K562 (cell line): ENCODE data around the gene AGT. TPM values are rescaled to one million over a fixed set of nuclear protein-coding genes. Genes with fewer than 3 reads are reported as not detected.

Source experiments
- ATAC-seq: fragments of 200-7000 bp; cut with Tn5 transposase; 3 replicates; pipeline ENCODE4 v1.9.1; 2020; ENCODE audit warnings: moderate library complexity
- BruUV-seq: library from RNA; stranded (reverse); fragments of 400-500 nt; replicated peaks from 2 replicates; lab custom pipeline; 2021; lab: Mats Ljungman, UMichigan
- CTCF ChIA-PET: fragments of 300-600 bp; formaldehyde crosslinking; extraction: SDS; loops from one replicate; lab custom pipeline; 2021; ENCODE audit warnings: low intra/inter-chr PET ratio; lab: Yijun Ruan, JAX
- POLR2A ChIA-PET: fragments of 300-600, 350-650 bp; sonication (Branson Sonifier 250); formaldehyde crosslinking; extraction: SDS; loops from one replicate; lab custom pipeline; 2021; ENCODE audit warnings: antibody characterized with exemption, inconsistent platforms; lab: Yijun Ruan, JAX
- DNase-seq, 4 experiments: peaks; one replicate each; pipeline versions ENCODE4 v3.0.0 to v3.0.0-alpha.2; 2011 to 2018; ENCODE audit warnings: low spot score in 3 of 4, mixed read lengths in 3 of 4; ENCODE audit errors: extremely low read depth in 1 of 4
- FAIRE-seq: peaks from 2 replicates; lab custom pipeline; 2011; peaks lifted over from hg19 to GRCh38; lab: Jason Lieb, UNC
- H2AFZ ChIP-seq: 2 replicates; pipeline ENCODE4 v1.6.0; 2011; ENCODE audit warnings: low read depth, low read length, control low read depth, inconsistent platforms
- H3K27ac ChIP-seq: fragments of 200-600 bp; 3 replicates; pipeline ENCODE4 v1.8.0; 2011; ENCODE audit warnings: low read depth, mild to moderate bottlenecking, control low read depth, inconsistent platforms, low read length, moderate library complexity, mixed read lengths; ENCODE audit errors: extremely low read depth
- H3K27me3 ChIP-seq, 2 experiments: fragments of 300-600 bp in 1 of 2; 2 replicates in 1 of 2; 3 replicates in 1 of 2; pipeline versions ENCODE4 v1.6.0 to v1.8.0; 2011; ENCODE audit warnings: inconsistent platforms in 2 of 2, low read length in 2 of 2, mild to moderate bottlenecking in 1 of 2, mixed read lengths in 1 of 2, moderate library complexity in 1 of 2; ENCODE audit not compliant: control insufficient read depth in 2 of 2, insufficient read depth in 2 of 2
- H3K36me3 ChIP-seq: fragments of 300-600 bp; 3 replicates; pipeline ENCODE4 v1.8.0; 2011; ENCODE audit warnings: mild to moderate bottlenecking, low read length, inconsistent platforms; ENCODE audit not compliant: control insufficient read depth, insufficient read depth
- H3K4me1 ChIP-seq, 2 experiments: fragments of 200-600 bp in 1 of 2; replicated peaks in 1 of 2; 2 replicates in 1 of 2; 3 replicates in 1 of 2; pipeline versions ENCODE4 v1.5.1 to v1.8.0; 2011; ENCODE audit warnings: inconsistent platforms in 2 of 2, low read length in 2 of 2, mild to moderate bottlenecking in 1 of 2, mixed read lengths in 1 of 2, moderate library complexity in 1 of 2; ENCODE audit not compliant: control insufficient read depth in 2 of 2, insufficient read depth in 2 of 2
- H3K4me2 ChIP-seq: 2 replicates; pipeline ENCODE4 v1.6.1; 2011; ENCODE audit warnings: low read length, control low read depth, inconsistent platforms, mixed read lengths; ENCODE audit not compliant: insufficient read depth
- H3K4me3 ChIP-seq: fragments of 200-600 bp; sonication (generic), shearing (Covaris generic); 2 replicates; pipeline ENCODE4 v1.5.1; 2016; ENCODE audit warnings: control low read depth, inconsistent platforms
- H3K79me2 ChIP-seq: fragments of 200-600 bp; 3 replicates; pipeline ENCODE4 v1.8.0; 2011; ENCODE audit warnings: low read length, inconsistent platforms; ENCODE audit not compliant: control insufficient read depth, insufficient read depth
- H3K9ac ChIP-seq, 2 experiments: 2 replicates each; pipeline versions ENCODE4 v1.6.0 to v1.6.1; 2011; ENCODE audit warnings: low read depth in 2 of 2, low read length in 2 of 2, control low read depth in 1 of 2, inconsistent platforms in 1 of 2, mild to moderate bottlenecking in 1 of 2, mixed read lengths in 1 of 2; ENCODE audit not compliant: insufficient read depth in 1 of 2
- H3K9me1 ChIP-seq: one replicate; pipeline ENCODE4 v1.6.0; 2011; ENCODE audit warnings: inconsistent platforms, mild to moderate bottlenecking, low read length, moderate library complexity; ENCODE audit not compliant: control insufficient read depth, insufficient read depth
- H3K9me3 ChIP-seq: replicated peaks from 2 replicates; pipeline ENCODE4 v1.5.1; 2011; ENCODE audit warnings: low read depth, low read length, inconsistent platforms; ENCODE audit not compliant: control insufficient read depth, insufficient read depth
- H4K20me1 ChIP-seq: replicated peaks from 2 replicates; pipeline ENCODE4 v1.6.1; 2011; ENCODE audit warnings: low read length, inconsistent platforms, mixed read lengths; ENCODE audit not compliant: control insufficient read depth, insufficient read depth
- ATF1 ChIP-seq, 2 experiments: fragments of 450-650 bp in 1 of 2; IDR thresholded peaks; 2 replicates each; pipeline ENCODE4 v1.6.1; 2016; ENCODE audit warnings: missing compliant biosample characterization in 1 of 2, missing genetic modification characterization in 1 of 2
- IFI16 ChIP-seq: fragments of 250-450 bp; sonication (Bioruptor Pico); IDR thresholded peaks from 2 replicates; pipeline ENCODE4 v2.1.2; 2022; ENCODE audit warnings: mild to moderate bottlenecking, inconsistent platforms
- JUNB ChIP-seq: fragments of 450-650 bp; formaldehyde crosslinking; conservative IDR thresholded peaks from 2 replicates; pipeline ENCODE4 v1.4.0; 2020; ENCODE audit warnings: mild to moderate bottlenecking
- KAT7 ChIP-seq: sonication (generic); formaldehyde crosslinking; IDR thresholded peaks from 2 replicates; pipeline ENCODE4 v1.8.0; 2022; ENCODE audit warnings: missing genetic modification reagents, mild to moderate bottlenecking, borderline replicate concordance
- RNF219 ChIP-seq: fragments of 250-450 bp; sonication (Bioruptor Pico); IDR thresholded peaks from 2 replicates; pipeline ENCODE4 v1.5.0; 2022; ENCODE audit warnings: mild to moderate bottlenecking
- TEAD2 ChIP-seq: fragments of 450-650 bp; IDR thresholded peaks from 2 replicates; pipeline ENCODE4 v1.6.1; 2016; ENCODE audit warnings: missing genetic modification characterization, control low read depth, missing compliant biosample characterization
- VEZF1 ChIP-seq: fragments of 200-800 bp; sonication (Bioruptor generic); IDR thresholded peaks from 2 replicates; pipeline ENCODE4 v1.6.1; 2017; ENCODE audit warnings: missing genetic modification characterization, missing compliant biosample characterization
- ZBTB9 ChIP-seq: fragments of 450-650 bp; formaldehyde crosslinking; IDR thresholded peaks from 2 replicates; pipeline ENCODE4 v1.4.0; 2020; ENCODE audit warnings: mild to moderate bottlenecking, moderate library complexity
- ZNF436 ChIP-seq: fragments of 250-450, 450-650 bp; sonication (Bioruptor Pico); formaldehyde crosslinking; IDR thresholded peaks from 2 replicates; pipeline ENCODE4 v1.7.0; 2020; ENCODE audit warnings: mild to moderate bottlenecking
- WGBS: fragments of 100-300 bp; shearing (Covaris generic); methylation state at CpG from one replicate; pipeline ENCODE4 v1.1.6; 2016; ENCODE audit warnings: low coverage, mixed read lengths; ENCODE audit not compliant: insufficient coverage; ENCODE audit errors: missing lambda C conversion rate; 5-methylcytosine and 5-hydroxymethylcytosine counted together
- in situ Hi-C: fragments of 300-500 bp; cut with MboI; formaldehyde crosslinking; loops from 4 replicates; pipeline ENCODE4 v1.15.0; 2018; ENCODE audit warnings: inconsistent platforms, mixed read lengths
- intact Hi-C: fragments of 100-400 bp; cut with micrococcal nuclease; formaldehyde crosslinking; loops from 2 replicates; pipeline ENCODE4 v1.14.2; 2022
- polyA plus RNA-seq, 8 experiments: library from polyadenylated mRNA; depleted of rRNA in 4 of 8; stranded (reverse) in 5 of 8; unstranded in 3 of 8; fragments of >200 nt; fragmentation: Nextera tagmentation in 2 of 8; fragmentation: Illumina TruSeq in 1 of 8; extraction: Ambion mirVana in 2 of 8; extraction: Trizol in 1 of 8; gene quantifications; 2 replicates each; pipeline versions ENCODE4 v1.2.1 to v1.2.3, GENCODE V29; 2011 to 2014; ENCODE audit warnings: inconsistent platforms in 1 of 8, missing spikeins in 1 of 8
- total RNA-seq, 7 experiments: library from RNA; depleted of rRNA in 6 of 7; stranded (reverse); fragments of >200 nt in 6 of 7; fragmentation: Illumina TruSeq in 2 of 7; extraction: Trizol in 2 of 7; gene quantifications; 2 replicates each; pipeline versions ENCODE4 v1.2.1 to v1.2.3, GENCODE V29; 2011 to 2021; ENCODE audit warnings: low replicate concordance in 1 of 7
- TF ChIP-seq, protein P1 (sequence below): fragments of 250-450 bp; sonication (Bioruptor Pico); IDR thresholded peaks from 2 replicates; pipeline ENCODE4 v1.5.0; 2021; ENCODE audit warnings: mild to moderate bottlenecking, moderate library complexity
- TF ChIP-seq, protein P2 (sequence below): sonication (generic); formaldehyde crosslinking; IDR thresholded peaks from 2 replicates; pipeline ENCODE4 v1.8.0; 2022; ENCODE audit warnings: mild to moderate bottlenecking, missing genetic modification reagents

AGT gene
- total and polyA plus RNA-seq, 9 of the 15 experiments (the other 6 are each of a cell fraction or from before 2014, with no cell fraction given) = 0.40 TPM; not detected in 8

DNA sequence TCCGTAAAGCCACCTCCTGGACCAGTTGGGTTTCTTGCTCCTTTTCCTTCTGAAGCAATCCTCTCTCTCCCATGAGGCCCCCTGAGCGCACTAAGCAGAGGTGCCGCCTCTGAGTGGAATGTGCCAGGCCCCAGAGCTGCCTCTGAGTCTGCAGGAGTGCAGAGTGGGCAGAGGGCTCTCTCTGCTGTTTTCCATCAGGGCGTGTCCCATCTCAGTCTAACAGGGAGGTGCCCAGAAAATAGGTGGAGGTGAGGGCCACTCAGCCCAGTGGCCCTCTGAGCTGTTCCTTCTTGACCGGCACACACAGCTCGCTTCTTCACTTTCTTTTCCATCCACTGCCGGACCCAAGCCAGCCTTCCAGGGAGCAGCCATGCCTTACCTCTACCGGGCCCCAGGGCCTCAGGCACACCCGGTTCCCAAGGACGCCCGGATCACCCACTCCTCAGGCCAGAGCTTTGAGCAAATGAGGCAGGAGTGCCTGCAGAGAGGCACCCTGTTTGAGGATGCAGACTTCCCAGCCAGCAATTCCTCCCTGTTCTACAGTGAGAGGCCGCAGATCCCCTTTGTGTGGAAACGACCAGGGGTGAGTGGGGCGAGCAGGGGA is 33.3 kb upstream of the AGT start, which contains the start of gene CAPN9:
CAPN9 (plus strand) TSS at position 262 of the 604 bp plus-strand sequence; CDS start at position 371, 109 bp downstream.
- Histone ChIP-seq H2AFZ (no peak within 1 kb of the TSS), H3K4me2 (no peak within 1 kb of the TSS), H3K27ac (no peak within 1 kb of the TSS), H3K9me1 (no peaks in the 10 kb centered on the region), H4K20me1 (no peaks in the 10 kb centered on the region), H3K4me1 (peaks cover 0 to 3% of the 10 kb centered on the region in 2 experiments; a peak in 1 of 5 replicates), H3K9ac (peak within 1 kb of the TSS in 1 of 2 experiments; percentile 10; a peak in 1 of 4 replicates), H3K79me2 (no peaks in the 10 kb centered on the region), H3K27me3 (peaks cover 45 to 77% of the 10 kb centered on the region in 2 experiments), H3K36me3 (no peaks in the 10 kb centered on the region), H3K9me3 (no peaks in the 10 kb centered on the region), H3K4me3 (no peak within 1 kb of the TSS)
- intact Hi-C loops = no loop called here
- WGBS = 4% methylated on average over 14 of the region's 14 CpGs
- DNase-seq = no peak
- CTCF ChIA-PET = no interaction called here
- no peak for FAIRE-seq
- in situ Hi-C loops = no loop called here
- no peak for ATAC-seq
- no TSS peak for BruUV-seq
- POLR2A ChIA-PET = interaction anchor here (1.1 kb wide), 1 partner anchor 34 kb away, joined by 3 read pairs; no protein-coding TSS in a partner anchor
- TF ChIP-seq ATF1 (CRISPR knock-in tag; IDR thresholded peaks at IDR 0.05) = no peak
- no peak for TF ChIP-seq ATF1 (tag; IDR thresholded peaks at IDR 0.05)
- no peak for TF ChIP-seq IFI16 (CRISPR knock-in tag)
- TF ChIP-seq RNF219 (CRISPR knock-in tag) = no peak
- TF ChIP-seq JUNB (CRISPR knock-in tag) = no peak
- TF ChIP-seq, protein P1, sequence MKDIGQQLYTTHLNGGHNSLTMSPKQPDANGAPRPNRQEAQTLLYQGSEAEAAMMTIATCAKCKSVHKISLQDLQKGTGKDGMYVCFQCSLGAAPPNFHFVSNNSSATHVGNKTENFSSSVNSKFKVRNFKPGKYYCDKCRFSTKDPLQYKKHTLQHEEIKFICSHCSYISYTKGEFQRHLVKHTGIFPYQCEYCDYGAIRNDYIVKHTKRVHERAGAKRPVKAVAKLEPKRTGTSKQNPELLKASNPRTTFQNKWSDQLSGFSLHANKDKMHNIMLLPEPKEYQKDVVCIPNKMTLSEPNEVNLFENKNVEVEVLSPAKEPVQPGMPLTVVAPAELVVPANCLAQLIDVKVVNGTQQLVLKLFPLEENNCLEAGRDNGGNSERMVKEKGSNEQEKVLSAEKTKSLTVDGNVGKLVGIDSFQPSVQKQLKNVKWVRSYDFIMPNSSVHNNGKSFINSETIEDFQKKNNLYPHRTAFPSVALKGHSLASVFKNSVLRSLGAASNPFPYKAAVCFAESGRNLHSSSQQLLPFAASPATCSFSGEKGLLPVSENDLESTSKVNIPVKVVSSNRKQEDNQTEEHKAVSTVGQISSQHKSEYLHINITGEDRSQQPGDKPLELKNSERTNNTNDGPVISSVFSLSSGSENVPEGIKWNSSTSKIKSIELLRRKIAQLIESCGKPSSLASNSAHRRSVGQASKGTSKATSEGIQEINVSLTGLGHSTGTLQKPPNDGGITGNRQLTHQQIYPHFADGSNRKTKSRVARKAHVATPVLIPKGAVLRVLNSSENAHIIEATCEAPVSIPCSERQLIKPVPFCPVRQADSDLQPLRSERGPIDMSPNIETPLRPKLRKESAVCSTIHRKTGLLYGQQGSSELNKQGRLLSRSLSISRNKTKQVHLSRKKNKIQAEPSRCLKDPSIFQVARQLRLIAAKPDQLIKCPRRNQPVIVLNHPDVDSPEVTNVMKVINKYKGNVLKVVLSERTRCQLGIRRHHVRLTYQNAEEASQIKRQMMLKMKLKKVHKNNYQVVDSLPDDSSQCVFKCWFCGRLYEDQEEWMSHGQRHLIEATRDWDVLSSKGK (CRISPR knock-in tag) = no peak
- no peak for TF ChIP-seq TEAD2 (tag)
- TF ChIP-seq ZNF436 (CRISPR knock-in tag) = no peak
- no peak for TF ChIP-seq VEZF1
- TF ChIP-seq ZBTB9 (CRISPR knock-in tag) = no peak
- no peak for TF ChIP-seq KAT7
- TF ChIP-seq, protein P2, sequence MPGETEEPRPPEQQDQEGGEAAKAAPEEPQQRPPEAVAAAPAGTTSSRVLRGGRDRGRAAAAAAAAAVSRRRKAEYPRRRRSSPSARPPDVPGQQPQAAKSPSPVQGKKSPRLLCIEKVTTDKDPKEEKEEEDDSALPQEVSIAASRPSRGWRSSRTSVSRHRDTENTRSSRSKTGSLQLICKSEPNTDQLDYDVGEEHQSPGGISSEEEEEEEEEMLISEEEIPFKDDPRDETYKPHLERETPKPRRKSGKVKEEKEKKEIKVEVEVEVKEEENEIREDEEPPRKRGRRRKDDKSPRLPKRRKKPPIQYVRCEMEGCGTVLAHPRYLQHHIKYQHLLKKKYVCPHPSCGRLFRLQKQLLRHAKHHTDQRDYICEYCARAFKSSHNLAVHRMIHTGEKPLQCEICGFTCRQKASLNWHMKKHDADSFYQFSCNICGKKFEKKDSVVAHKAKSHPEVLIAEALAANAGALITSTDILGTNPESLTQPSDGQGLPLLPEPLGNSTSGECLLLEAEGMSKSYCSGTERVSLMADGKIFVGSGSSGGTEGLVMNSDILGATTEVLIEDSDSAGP (CRISPR knock-in tag) = no peak
